B cell (primary cell): ENCODE results near the gene PAIP2B. TPM values are rescaled to one million over a fixed set of nuclear protein-coding genes. Genes with fewer than 3 reads are reported as not detected.

Experiments used
- ATAC-seq: fragments of 200-7000 bp; cut with Tn5 transposase; one replicate; pipeline ENCODE4 v1.10.0; 2021; ENCODE audit warnings: low read depth, mild to moderate bottlenecking, moderate number of reproducible peaks, moderate library complexity
- CTCF ChIA-PET: fragments of 350-600 bp; sonication (Branson Sonifier 250); formaldehyde crosslinking; loops from one replicate; lab custom pipeline; 2021; ENCODE audit warnings: antibody characterized with exemption, inconsistent platforms; lab: Charles Lee
- POLR2A ChIA-PET: fragments of 350-600 bp; sonication (Branson Sonifier 250); formaldehyde crosslinking; loops from one replicate; lab custom pipeline; 2021; ENCODE audit warnings: antibody characterized with exemption; lab: Charles Lee
- DNase-seq: peaks from one replicate; pipeline ENCODE4 v3.0.0; 2013
- H2AFZ ChIP-seq: 2 replicates; pipeline ENCODE4 v1.6.1; 2012; ENCODE audit warnings: mild to moderate bottlenecking, low read depth, low read length; ENCODE audit not compliant: insufficient read depth, poor library complexity, severe bottlenecking
- H3K27ac ChIP-seq, 2 donors: 1 replicate in 1 of 2; 2 replicates in 1 of 2; pipeline ENCODE4 v1.5.1; 2012 to 2013; ENCODE audit warnings: low read length in 2 of 2, mild to moderate bottlenecking in 2 of 2, moderate library complexity in 1 of 2
- H3K27me3 ChIP-seq, 4 experiments: fragments of 200-600 bp in 1 of 4; sonication (generic) in 1 of 4; replicated peaks in 1 of 4; 1 replicate in 2 of 4; 2 replicates in 2 of 4; pipeline versions ENCODE4 v1.6.1 to v1.7.0; 2013 to 2016; ENCODE audit warnings: low read length in 3 of 4, mild to moderate bottlenecking in 2 of 4, mixed read lengths in 1 of 4, moderate library complexity in 1 of 4; ENCODE audit not compliant: insufficient read depth in 4 of 4, control insufficient read depth in 3 of 4; ENCODE audit errors: control extremely low read depth in 1 of 4
- H3K36me3 ChIP-seq, 2 experiments: replicated peaks in 1 of 2; 1 replicate in 1 of 2; 2 replicates in 1 of 2; pipeline versions ENCODE4 v1.6.1 to v1.7.1; 2013; ENCODE audit warnings: low read length in 1 of 2; ENCODE audit not compliant: insufficient read depth in 2 of 2, control insufficient read depth in 1 of 2; ENCODE audit errors: control extremely low read depth in 1 of 2, extremely low read depth in 1 of 2
- H3K4me1 ChIP-seq, 2 donors: fragments of 200-600 bp in 1 of 2; sonication (generic) in 1 of 2; 1 replicate in 1 of 2; 2 replicates in 1 of 2; pipeline versions ENCODE4 v1.5.1 to v1.6.1; 2013 to 2017; ENCODE audit warnings: low read length in 2 of 2; ENCODE audit not compliant: control insufficient read depth in 2 of 2, insufficient read depth in 2 of 2
- H3K4me2 ChIP-seq: replicated peaks from 2 replicates; pipeline ENCODE3; 2012; ENCODE audit warnings: mild to moderate bottlenecking, low read depth, low read length; ENCODE audit not compliant: poor library complexity, severe bottlenecking
- H3K4me3 ChIP-seq, 5 experiments: fragments of 200-600 bp in 1 of 5; sonication (generic) in 1 of 5; 1 replicate in 3 of 5; 2 replicates in 2 of 5; pipeline versions ENCODE4 v1.5.1 to v1.7.0; 2011 to 2016; ENCODE audit warnings: low read length in 4 of 5, mild to moderate bottlenecking in 4 of 5, low read depth in 2 of 5, control low read depth in 1 of 5, moderate library complexity in 1 of 5; ENCODE audit not compliant: insufficient read depth in 1 of 5; ENCODE audit errors: control extremely low read depth in 1 of 5, extremely low read depth in 1 of 5
- H3K79me2 ChIP-seq: fragments of 200-600 bp; sonication (generic); one replicate; pipeline ENCODE4 v1.6.0; 2016; ENCODE audit warnings: low read length; ENCODE audit not compliant: control insufficient read depth, insufficient read depth
- H3K9ac ChIP-seq: fragments of 200-600 bp; sonication (generic); 2 replicates; pipeline ENCODE4 v1.6.1; 2017; ENCODE audit warnings: mild to moderate bottlenecking, low read length, moderate library complexity
- H3K9me3 ChIP-seq, 3 donors: one replicate each; pipeline versions ENCODE4 v1.6.1 to v1.7.1; 2013; ENCODE audit warnings: low read length in 2 of 3; ENCODE audit not compliant: control insufficient read depth in 2 of 3, insufficient read depth in 1 of 3; ENCODE audit errors: control extremely low read depth in 1 of 3
- H4K20me1 ChIP-seq: 2 replicates; pipeline ENCODE4 v1.6.0; 2012; ENCODE audit warnings: mild to moderate bottlenecking, low read length; ENCODE audit not compliant: insufficient read depth, control insufficient read depth, poor library complexity, severe bottlenecking
- H3K27ac Mint-ChIP-seq: one replicate; pipeline ENCODE4 v1.8.0; 2021; ENCODE audit warnings: mixed read lengths
- H3K27me3 Mint-ChIP-seq: one replicate; pipeline ENCODE4 v1.8.0; 2021; ENCODE audit warnings: mixed read lengths
- H3K4me1 Mint-ChIP-seq: one replicate; pipeline ENCODE4 v1.8.0; 2021; ENCODE audit warnings: mixed read lengths
- H3K4me3 Mint-ChIP-seq: one replicate; pipeline ENCODE4 v1.8.0; 2021; ENCODE audit warnings: mixed read lengths
- H3K9me3 Mint-ChIP-seq: one replicate; pipeline ENCODE4 v1.8.0; 2022; ENCODE audit warnings: mixed read lengths; ENCODE audit not compliant: insufficient read depth
- EZH2 ChIP-seq: IDR thresholded peaks from 2 replicates; pipeline ENCODE4 v1.6.1; 2012; ENCODE audit warnings: borderline replicate concordance, low read depth, mild to moderate bottlenecking, moderate library complexity, low read length; ENCODE audit not compliant: insufficient read depth, poor library complexity, severe bottlenecking
- WGBS: methylation state at CpG from one replicate; pipeline ENCODE4 v1.1.5; 2013; ENCODE audit warnings: missing lambda C conversion rate; ENCODE audit not compliant: insufficient coverage; 5-methylcytosine and 5-hydroxymethylcytosine counted together
- intact Hi-C: fragments of 100-400 bp; cut with micrococcal nuclease; formaldehyde crosslinking; loops from one replicate; pipeline ENCODE4 v1.10.0; 2022
- polyA plus RNA-seq: library from polyadenylated mRNA; depleted of rRNA; stranded (reverse); fragments of >200 nt; gene quantifications from 2 replicates; pipeline ENCODE4 v1.2.3, GENCODE V29; 2012
- total RNA-seq, 2 donors: library from RNA; stranded (reverse); fragments of 120-200 nt in 1 of 2; gene quantifications; 1 replicate in 1 of 2; 2 replicates in 1 of 2; pipeline versions ENCODE4 v1.2.3 to v1.2.4, GENCODE V29; 2013 to 2022
- TF ChIP-seq, protein P1 (sequence below): fragments of 200-600 bp; IDR thresholded peaks from one replicate; pipeline ENCODE4 v1.8.0; 2022; ENCODE audit warnings: antibody characterized with exemption, mild to moderate bottlenecking

PAIP2B gene
- total and polyA plus RNA-seq, 2 donors (not counting 1 experiment from before 2014, with no cell fraction given): 4.7 to 10.2 TPM

DNA sequence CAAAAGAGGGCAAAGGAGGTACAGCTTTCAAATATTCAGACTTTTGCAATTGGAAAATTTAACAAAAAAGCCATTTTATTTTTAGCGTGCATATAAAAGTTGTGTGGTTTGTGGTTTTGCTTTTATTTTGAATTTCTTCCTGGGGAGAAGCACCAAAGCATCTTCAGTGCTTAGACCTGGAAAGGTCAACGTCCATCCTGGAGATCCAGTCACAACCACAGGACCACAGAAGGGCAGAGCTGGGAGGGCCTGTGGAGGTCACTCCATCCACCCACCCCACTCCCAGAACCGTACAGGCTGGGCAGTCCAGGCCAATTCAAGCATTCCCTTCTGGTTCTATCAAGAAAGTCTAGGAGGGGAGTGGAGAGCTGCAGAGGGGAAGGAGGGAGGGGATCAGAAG, 52.7 kb downstream of the PAIP2B start:
- H3K79me2 ChIP-seq: no peaks in the 10 kb centered on the region
- no peak for TF ChIP-seq EZH2
- TF ChIP-seq, protein P1, sequence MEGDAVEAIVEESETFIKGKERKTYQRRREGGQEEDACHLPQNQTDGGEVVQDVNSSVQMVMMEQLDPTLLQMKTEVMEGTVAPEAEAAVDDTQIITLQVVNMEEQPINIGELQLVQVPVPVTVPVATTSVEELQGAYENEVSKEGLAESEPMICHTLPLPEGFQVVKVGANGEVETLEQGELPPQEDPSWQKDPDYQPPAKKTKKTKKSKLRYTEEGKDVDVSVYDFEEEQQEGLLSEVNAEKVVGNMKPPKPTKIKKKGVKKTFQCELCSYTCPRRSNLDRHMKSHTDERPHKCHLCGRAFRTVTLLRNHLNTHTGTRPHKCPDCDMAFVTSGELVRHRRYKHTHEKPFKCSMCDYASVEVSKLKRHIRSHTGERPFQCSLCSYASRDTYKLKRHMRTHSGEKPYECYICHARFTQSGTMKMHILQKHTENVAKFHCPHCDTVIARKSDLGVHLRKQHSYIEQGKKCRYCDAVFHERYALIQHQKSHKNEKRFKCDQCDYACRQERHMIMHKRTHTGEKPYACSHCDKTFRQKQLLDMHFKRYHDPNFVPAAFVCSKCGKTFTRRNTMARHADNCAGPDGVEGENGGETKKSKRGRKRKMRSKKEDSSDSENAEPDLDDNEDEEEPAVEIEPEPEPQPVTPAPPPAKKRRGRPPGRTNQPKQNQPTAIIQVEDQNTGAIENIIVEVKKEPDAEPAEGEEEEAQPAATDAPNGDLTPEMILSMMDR: no peak
- DNase-seq (no peak), ATAC-seq (no peak)
- no peaks in the 10 kb centered on the region for H3K4me1 Mint-ChIP-seq
- no peak overlapping the region for H2AFZ ChIP-seq
- ChIA-PET CTCF (no interaction called here), POLR2A (no interaction called here)
- H3K4me2 ChIP-seq: no peak overlapping the region
- no peaks in the 10 kb centered on the region for H3K36me3 ChIP-seq
- 0% methylated on average over 1 of the region's 3 CpGs for WGBS
- no peaks in the 10 kb centered on the region for H4K20me1 ChIP-seq
- H3K9me3 Mint-ChIP-seq: no peaks in the 10 kb centered on the region
- no peaks in the 10 kb centered on the region for H3K27me3 ChIP-seq
- no peak overlapping the region for H3K27ac Mint-ChIP-seq
- peaks cover 25% of the 10 kb centered on the region for H3K27me3 Mint-ChIP-seq
- no peak overlapping the region for H3K27ac ChIP-seq
- no peaks in the 10 kb centered on the region for H3K9me3 ChIP-seq
- no peaks in the 10 kb centered on the region for H3K4me1 ChIP-seq
- intact Hi-C loops: no loop called here
- H3K9ac ChIP-seq: no peak overlapping the region
- H3K4me3 Mint-ChIP-seq: no peak overlapping the region
- H3K4me3 ChIP-seq: no peak overlapping the region

DNA sequence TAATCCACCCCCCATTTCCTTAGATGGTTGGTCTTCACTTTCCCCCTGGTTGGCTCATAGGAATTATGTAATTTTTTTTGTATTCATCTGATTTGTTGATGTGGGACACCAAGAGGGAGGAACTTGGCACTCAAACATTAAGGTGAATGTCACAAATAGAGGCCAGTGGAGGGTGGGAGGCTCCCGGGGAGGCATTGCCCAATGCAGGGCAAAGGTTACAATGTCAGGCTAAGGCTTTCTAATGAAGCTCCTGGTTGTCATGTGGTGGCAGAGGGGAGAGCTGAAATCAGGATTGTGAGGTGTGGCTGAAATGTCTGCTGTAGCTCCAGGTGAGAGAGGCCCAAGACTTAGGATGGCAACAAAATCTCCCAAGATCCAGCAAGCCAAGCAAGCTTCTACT, 53.8 kb downstream of the PAIP2B start:
- H3K27ac Mint-ChIP-seq: no peak overlapping the region
- ChIA-PET POLR2A (no interaction called here), CTCF (no interaction called here)
- no peaks in the 10 kb centered on the region for H3K4me1 Mint-ChIP-seq
- H3K27me3 Mint-ChIP-seq: peaks cover 25% of the 10 kb centered on the region
- no peak overlapping the region for H3K4me3 Mint-ChIP-seq
- H3K9me3 Mint-ChIP-seq: no peaks in the 10 kb centered on the region
- Histone ChIP-seq H3K36me3 (no peaks in the 10 kb centered on the region), H3K27ac (no peak overlapping the region), H3K4me3 (no peak overlapping the region), H2AFZ (no peak overlapping the region), H3K9me3 (no peaks in the 10 kb centered on the region), H3K9ac (no peak overlapping the region), H3K79me2 (no peaks in the 10 kb centered on the region), H3K27me3 (no peaks in the 10 kb centered on the region), H4K20me1 (no peaks in the 10 kb centered on the region), H3K4me2 (no peak overlapping the region), H3K4me1 (no peaks in the 10 kb centered on the region)
- WGBS: 88% methylated on average over 1 of the region's 1 CpG
- TF ChIP-seq EZH2: no peak
- TF ChIP-seq, protein P1: no peak
- DNase-seq (no peak), ATAC-seq (no peak)
- intact Hi-C loops: no loop called here
